HG02759 (cell line): ENCODE results near the gene CMKLR1.

Source experiments
- ATAC-seq: cut with Tn5 transposase; IDR thresholded peaks from one replicate; pipeline ENCODE4 v1.9.1; 2021; ENCODE audit warnings: mild to moderate bottlenecking, moderate library complexity; ENCODE audit not compliant: unreplicated experiment

Gene CMKLR1

DNA sequence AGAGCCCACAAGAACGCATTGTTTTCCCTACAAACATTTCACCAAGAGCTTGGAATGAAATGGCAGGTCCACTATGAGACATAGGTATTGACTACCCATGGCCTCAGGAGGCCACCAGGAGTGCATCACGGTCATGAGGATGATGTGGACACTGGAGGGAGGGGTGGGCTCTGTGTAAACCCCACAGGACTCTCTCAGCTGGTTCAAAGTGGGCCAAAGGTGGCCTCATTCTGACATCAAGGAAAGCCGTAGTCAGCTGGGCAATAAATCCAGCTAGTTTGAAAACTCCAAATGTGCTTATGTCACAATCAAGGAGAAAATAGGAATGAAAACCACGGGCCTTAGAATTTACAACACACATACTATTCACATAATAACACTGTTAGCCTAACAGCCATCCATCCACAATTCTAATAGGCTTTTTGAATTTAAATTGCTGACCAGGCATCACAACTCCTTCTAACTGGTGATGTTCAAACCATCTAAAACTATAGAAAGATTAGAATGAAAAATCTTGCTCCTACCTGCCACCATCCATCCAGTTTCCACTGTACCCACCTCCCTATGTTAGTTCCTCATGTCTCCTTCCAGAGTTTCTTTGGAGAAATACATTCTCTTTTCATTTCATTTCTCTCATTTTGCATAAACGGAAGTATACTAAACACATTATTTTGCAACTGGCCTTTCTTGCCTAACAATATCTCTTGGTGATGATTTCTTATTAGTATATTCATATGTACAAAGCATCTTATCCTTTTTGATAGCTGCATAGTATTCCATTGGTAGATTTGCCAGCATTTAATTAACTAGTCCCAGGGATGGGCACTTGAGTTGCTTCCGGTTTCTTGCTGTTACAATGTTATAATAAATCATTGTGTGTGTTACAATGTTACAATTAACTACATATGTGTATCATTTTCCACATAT is 21.5 kb downstream of the CMKLR1 start:
- ATAC-seq = no peak

DNA sequence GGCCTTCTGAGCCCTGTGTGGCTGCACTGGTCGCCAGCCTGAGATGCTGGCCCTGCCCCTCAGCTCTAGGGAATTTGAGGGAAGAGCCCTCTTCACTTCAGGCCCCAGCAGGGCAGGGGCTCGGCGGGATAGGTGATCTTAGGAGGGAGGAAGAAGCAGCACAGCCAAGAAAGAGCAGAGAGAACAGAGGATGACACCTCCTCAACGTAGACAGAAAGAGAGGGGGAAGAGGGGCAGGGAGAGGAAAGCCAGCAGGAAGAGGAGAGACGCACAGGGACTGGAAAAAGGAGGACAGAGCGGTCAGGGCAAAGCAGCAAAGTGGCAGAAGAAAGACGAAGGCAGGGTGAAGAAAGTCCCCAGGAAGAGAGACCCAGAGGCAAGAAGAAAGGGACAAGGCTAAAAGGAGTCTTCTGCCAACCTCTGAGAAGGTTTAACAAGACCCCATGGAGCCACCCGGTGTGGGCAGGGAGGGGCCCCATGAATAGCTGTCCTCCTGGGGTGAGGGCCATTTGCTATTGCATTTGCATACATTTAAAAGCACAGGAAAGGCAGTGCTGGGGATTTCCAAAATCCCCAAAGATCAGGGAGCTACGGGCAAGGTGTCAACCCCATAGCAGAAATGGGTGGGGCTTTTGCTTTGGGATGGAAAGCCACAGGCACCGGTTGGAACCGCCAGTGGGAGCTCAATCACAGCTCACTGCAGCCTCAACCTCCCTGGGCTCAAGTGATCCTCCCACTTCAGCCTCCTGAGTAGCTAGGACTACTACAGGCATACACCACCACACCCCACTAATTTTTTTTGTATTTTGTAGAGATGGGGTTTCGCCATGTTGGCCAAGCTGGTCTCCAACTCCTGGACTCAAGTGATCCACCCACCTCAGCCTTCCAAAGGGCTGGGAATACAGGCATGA is 22.7 kb downstream of the CMKLR1 start:
- no peak for ATAC-seq

DNA sequence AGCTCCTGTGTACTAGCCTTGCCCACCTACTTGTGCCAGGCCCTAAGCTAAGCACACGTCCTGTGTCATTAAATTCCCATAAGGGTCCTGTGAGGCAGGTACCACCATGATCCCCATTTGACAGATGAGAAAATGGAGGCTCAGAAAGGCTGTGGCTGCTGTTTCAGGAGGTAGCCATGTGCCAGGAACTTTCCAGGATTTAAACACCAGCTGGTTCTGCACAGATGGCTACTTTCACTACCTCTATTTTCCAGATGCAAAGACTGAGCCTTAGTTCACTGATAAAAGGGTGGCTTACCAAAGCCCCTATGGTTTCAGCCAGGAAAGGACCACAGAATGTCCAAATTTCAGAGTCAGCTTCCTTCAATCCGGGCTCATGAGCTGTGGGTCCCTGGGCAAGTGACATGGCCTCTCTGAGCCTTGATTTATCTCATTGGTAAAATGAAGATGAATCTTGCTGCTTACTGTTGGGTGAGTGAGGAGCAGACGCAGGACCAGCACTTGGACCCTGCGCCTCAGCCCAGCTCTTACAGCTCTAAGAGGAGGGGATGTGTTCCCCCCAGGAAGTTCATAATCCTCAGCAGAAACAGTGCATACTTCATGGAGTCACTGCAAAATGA is 23.5 kb downstream of the CMKLR1 start:
- ATAC-seq = no peak

DNA sequence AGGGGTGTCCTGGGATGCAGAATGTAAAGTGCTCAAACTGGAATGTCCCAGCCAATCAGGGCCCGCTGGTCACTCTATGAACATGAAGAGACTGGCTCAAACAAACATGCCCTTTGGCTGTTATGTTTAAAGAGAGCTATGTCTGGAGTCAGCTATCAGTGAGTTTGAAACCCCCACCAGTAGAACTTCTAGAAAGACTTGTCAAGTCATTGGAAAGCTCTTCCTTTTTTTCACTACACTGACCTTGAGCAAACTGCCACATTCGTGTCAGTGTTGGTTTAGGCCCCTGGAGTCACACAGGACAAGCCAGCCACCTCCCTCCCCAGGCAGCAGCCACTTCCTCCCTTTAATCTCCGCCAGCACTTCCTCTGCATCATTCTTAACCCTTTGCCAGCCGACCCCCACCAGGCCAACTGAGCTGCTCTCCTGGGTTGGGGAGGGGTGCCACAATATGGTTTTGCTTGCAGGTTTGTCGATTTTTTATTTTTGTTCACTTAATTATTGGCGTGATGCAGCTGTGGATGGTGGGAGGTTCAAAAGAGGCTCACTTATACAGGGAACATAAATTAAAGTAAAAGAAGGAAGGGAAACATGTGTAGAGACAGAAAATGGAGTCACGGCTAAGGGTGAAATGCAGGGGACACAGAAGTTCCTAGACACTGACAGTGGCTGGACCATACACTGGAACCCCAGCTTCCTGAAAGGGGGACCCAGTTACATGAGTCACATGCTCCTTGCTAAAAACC is 25.3 kb downstream of the CMKLR1 start:
- ATAC-seq = no peak

DNA sequence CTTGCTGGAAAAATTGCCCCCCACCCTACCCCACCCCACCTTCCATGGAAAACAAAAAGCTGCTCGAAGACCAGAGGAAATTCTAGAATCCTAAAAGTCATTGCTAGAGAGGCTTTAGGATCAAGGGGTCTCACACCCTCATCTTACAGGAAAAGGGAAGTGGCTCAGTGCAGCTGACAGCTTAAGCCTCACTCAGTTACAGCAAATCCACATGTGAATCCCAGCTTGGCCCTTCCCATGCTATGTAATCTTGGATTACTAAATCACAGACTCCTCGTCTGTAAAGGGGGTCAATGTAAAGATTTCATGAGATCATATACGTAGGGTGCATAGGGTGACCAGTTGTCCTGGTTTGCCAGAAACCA is 25.9 kb downstream of the CMKLR1 start:
- no peak for ATAC-seq

DNA sequence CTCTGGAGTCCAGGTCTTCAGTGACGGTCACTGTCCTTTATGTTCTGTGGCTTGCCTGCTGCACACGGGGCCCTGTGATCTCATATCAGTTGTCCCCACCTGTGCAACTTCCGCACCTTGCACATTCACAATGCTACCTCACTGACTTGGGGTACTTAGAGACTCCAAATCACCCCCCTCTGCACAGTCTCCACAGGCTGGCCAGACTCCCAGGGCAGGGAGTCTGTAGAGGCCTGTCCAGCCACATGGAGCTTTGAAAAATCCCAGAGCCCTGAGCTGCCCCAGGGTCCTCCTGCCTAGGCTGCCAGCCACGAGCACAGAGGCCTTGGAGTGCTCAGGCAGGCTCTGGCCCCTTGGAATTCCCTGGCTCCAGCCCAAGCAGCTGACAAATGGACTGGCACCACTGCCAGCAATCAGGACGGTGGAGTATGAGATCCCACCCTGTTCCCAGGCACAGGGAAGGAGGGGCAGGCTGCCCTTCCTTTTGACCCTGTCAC is 26.4 kb downstream of the CMKLR1 start:
- no peak for ATAC-seq

DNA sequence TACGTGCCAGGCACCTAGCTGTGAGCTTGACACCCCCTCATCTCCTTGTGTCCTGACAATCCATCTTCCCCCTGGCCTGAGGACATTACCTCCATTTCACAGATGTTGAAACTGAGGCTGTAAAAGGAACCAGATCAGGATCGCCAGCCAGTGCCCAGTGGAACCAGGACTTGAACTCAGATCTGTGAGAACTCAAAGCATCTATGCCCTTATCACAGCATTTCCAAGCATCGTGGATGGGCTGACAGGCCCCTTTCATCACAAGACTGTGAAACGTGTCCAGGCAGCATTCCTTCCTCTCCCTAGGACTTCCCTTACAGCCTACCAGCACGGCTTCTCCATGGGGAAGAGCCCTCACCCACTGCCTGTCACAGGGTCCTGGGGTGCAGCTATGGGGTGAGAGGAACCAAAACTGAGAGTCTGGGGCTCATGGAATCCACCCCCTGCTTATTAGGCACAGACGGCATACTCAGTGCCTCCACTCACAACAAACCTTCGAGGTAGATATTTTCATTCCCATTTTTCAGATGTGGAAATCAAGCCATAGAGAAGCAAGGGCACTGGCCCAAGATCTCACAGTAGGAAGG is 26.9 kb downstream of the CMKLR1 start:
- ATAC-seq = no peak

DNA sequence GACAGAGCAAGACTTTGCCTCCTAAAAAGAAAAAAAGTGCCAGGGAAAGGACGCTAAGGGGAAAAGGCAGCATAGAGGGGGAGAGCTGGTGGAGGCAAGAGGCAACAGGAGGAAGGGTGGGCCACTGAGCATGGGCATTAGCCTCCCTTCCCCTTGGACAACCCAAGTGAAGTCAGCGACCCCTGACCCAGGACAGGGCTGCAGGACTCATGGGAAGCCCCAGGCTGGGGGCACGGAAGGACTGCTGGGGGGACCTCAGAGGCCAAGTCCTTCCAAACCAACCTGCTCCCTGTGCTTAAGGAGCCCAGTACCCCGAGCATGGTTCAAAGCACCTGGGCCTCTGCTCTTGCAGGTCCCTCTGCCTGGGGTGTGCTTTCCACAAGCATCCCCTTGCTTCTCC is 27.5 kb downstream of the CMKLR1 start:
- ATAC-seq = no peak

DNA sequence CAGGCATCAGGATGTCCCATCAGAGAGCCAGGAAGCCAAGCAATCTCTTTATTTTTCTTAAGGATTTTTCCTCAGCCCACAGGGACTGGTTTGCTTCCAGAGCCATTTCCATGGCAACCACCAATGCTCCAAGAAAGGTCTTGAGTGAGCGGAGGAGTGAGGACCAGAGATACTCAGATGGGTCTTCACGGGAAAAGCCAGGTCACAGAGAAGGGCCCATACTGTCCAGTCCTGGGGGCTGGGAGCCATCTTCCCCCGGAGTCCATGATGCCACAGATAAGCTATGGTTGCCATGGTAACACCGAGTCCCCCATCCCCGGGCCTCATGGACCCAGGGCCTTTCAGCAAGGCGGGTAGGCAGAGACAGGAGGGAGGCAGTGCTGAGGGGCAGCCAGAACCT is 28.6 kb downstream of the CMKLR1 start:
- no peak for ATAC-seq

DNA sequence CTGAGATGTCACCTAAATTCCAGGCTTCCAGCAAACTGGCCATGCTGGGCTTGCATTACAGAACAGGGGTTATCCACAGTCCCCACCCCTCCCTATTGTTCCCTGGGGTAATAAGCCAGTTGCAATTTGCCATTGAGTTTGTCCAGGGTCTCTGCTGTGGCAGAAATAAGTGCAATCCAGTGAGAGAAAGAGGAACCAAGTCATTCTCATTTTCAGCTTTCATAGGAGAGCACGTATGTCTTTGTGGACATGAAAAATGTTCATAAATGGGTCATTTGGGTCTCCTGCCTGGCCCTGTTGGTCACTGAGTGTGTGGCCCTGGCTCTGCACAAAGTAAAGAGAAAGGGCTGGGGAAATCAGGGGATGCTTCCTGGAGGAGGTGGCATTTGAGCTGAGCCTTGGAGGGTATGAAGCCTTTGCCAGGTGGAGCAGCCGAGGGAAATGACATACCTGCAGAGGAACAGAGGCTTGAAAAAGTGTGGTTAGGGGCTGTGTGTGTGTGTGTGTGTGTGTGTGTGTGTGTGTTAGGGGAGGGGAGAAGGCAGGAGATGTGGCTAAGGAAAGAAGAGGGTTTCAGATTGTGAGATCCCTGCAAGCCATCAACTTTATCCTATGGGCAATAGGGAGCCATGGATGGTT is 29.3 kb downstream of the CMKLR1 start:
- ATAC-seq = no peak

DNA sequence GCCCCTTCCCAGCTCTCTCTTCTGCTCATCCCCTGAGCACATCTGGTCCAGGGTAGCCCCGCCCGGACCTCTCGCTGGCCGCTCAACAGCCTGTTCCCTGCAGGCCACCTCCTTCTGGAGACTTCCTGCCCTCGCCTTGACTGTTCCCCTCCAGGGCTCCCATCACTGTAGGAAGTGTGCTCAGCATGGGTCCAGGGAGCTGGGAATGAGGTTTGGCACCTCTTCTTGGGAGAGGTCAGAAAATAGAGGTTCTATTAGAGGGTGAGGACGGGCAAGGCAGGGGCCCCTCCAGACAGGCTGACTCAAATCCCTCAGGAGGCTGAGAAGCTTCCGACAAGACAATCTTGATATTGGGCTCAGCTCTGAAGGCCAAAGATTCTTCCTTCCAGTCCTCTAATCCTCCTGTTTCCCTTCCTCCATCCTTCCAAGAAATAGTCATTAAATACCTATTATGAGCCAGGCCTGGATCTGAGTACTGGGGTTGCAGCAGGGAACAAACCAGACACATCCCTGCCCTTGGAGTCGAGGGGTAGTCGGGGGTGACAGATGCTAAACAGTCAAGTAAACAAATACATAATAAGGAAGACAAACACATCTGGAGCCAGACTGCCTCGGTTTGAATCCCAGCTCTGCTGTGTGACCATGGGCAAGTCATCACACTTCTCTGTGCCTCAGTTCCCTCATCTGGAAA is 30.6 kb downstream of the CMKLR1 start:
- ATAC-seq = no peak

DNA sequence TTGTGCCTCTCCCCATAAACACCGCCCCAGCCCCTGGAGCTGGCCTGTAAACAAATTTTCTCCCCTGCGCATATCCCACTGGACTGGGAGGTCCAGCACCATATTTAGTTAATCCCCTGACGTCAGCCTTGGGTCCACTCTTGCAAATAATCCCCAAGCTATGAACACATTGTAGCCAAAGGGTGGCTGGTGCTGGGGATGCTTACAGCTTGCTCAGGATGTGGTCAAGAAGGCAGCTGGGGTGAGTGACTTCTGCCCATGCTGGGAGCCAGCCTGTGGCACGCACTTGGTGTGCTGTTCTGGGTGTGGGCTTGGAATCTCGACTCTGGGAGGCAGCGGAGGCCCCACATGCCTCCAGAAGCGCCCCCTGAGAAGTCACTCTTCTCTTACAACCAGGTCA is 32.1 kb downstream of the CMKLR1 start:
- ATAC-seq = no peak

DNA sequence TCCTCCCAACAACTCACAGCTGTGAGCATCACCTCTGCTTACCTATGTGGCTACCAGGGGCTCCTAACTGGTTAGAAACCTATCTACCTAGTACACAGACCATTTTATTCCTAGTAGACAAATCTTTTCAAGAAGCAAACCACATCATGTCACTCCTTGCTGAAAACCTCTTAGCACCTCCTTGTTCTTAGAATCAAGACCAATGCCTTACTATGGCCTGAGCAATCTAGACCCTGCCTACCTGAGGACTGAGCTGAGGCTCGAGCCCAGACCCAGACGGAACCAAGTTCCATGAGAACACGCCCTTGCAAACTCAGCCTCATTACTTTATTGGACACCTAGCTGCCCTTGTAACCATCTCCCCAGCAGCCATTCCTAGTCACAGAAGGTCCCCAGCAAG is 32.6 kb downstream of the CMKLR1 start:
- ATAC-seq = no peak

DNA sequence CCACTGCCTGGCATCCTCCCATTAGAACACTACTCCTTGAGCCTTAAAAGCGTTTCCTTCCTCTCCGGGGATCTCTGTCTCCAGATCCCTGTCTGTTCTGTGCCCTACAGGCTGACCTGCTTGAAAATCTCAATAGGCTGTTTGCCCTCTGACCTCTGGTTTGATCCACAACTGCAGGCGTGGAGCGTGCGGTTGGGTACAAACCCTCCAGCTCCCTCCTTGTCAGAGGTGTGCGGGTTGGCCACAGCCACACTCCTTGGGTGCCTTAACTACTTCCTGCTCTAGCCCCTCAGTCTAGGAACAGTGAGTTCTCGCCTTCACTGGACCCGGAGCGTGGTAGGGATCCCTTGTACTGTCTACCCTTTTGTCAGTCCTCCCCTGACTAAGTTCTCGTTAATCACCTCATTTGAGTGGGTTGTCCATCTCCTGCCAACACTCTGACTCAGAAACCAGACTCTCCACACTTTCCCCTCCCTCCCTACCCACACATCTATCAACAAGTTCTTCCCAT is 33.1 kb downstream of the CMKLR1 start:
- ATAC-seq = no peak

DNA sequence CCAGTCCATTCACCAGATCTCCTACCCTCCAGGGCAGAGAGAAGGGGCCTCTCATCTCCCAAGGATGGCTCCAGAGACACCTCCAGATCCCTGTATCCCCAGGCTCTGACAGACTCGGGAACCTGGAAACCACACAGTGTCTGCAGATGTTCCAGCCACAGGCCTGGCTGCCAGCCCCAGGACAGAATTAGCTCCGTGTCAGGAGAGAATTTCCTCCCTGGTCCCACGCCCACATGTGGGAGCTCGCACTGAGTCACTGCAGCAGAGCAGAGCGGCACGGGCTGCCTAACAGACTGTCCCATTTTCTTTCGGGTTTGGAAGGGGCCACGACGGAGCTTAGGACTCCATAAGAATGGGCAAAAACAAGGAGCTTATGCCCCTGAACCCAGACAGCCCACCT is 33.6 kb downstream of the CMKLR1 start:
- ATAC-seq = no peak

DNA sequence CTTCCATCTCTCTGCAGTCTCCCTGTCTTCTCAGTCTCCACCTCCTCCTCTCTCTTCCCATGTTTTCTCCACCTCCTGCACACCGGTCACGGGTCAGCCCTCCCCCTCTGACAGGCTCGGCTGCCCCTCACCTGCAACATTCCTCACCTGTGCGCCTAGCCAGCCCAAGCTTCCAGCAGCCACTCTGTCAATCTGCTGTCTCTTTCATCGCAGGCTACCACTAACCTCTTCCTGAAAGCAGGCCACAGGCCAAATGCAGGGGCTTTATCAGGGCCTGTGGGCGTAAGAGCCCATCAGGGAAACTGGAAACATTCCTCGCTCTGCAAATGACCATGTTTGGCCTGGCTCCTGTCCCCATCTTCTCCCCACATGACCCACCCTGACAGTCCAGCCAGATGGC is 34.5 kb downstream of the CMKLR1 start:
- no peak for ATAC-seq

DNA sequence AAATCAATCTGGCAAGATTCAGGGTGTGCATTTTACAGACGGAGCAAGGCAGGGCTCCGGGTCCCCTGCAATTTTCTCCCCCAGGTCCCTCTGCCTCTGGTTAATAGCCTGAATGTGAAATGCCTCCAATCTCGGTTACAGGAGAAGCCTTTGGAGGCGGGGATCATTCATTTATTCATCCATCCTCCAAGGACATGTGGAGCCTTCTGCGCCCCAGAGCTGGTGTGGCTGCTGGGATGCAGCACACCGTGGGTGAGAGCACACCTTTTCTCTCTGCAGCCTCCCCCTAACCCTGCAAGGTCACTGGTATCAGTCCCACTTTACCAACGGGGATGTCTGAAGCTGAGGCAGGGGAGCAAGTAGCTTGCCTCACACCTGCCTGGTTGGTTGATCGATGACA is 35.4 kb downstream of the CMKLR1 start:
- ATAC-seq = no peak

DNA sequence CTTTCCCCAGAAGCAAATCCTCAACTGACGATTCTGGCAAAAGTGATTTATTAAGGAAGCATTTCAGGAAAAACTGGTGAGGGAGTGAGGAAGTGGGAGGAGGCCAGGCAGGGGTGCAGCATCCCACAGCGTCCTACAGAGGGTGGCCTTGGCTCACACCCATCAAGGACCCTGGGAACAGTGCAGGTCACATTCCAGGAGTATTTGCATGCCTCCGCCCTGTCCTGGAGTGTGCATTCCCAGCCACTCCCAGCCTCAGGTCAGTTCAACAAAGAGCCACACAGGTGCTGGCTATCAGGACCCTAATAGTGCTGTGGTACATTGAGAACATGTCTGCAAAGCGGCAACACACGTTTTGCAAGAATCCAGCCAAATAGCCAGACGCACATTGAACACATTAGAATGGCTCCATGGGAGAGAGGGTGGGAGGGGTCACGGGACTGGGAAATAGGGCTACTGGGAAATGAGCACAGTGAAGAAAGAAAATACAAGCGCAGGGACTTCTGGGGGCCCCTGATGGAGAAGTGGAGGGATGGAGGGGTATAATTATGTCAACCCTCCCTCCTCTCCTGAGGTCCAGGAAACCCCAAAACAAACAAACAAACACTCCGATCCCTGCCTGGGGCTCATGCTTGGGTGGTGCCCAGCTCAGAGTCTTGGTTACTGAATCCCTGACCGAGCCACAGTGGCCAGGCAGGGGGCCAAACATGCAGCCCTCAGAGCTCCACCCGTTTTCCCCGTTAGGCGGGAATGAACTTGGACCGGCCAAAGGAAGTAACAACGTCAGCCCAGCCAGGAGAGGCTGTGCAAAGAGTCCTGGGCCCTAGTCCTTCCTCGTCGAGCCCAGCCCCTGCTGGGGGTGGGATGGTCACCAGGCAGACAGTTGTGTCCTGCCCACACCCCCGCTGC is 36.5 kb downstream of the CMKLR1 start:
- ATAC-seq = no peak
